Measurements from ENCODE around the gene CCDC197. TPM values are rescaled to one million over a fixed set of nuclear protein-coding genes. Genes with fewer than 3 reads are reported as not detected.

Gene CCDC197
- total RNA-seq, 1 experiment from 2014 or later, result not detected

GRCh38 chr14:93977171-93977570, 19.9 kb upstream of the CCDC197 start:
- no peak for DNase-seq (ENCODE audit: low read depth)

- no peak for DNase-seq (ENCODE audit: low read depth)
These were observed 19.1 kb upstream of the CCDC197 start for GRCh38 chr14:93977790-93978581.

GRCh38 chr14:93978735-93979134, 18.4 kb upstream of the CCDC197 start:
- no peak for DNase-seq (ENCODE audit: low read depth)

GRCh38 chr14:93980456-93981201, 16.5 kb upstream of the CCDC197 start:
- DNase-seq (ENCODE audit: low read depth), result no peak

- no peak for DNase-seq (ENCODE audit: low read depth)
These were observed 15.5 kb upstream of the CCDC197 start for GRCh38 chr14:93981316-93982229.

GRCh38 chr14:93982230-93983007, 14.7 kb upstream of the CCDC197 start:
- no peak for DNase-seq (ENCODE audit: low read depth)

GRCh38 chr14:93984070-93984469, 13.0 kb upstream of the CCDC197 start:
- DNase-seq (ENCODE audit: low read depth), result peak; percentile 32

- DNase-seq (ENCODE audit: low read depth), result peak; percentile 69
These were observed 12.1 kb upstream of the CCDC197 start for GRCh38 chr14:93984987-93985410.

GRCh38 chr14:93986955-93987354, 10.1 kb upstream of the CCDC197 start:
- no peak for DNase-seq (ENCODE audit: low read depth)

- no peak for DNase-seq (ENCODE audit: low read depth)
These were observed 9.7 kb upstream of the CCDC197 start for GRCh38 chr14:93987376-93987775.

GRCh38 chr14:93987815-93988476, 9.2 kb upstream of the CCDC197 start:
- no peak for DNase-seq (ENCODE audit: low read depth)

GRCh38 chr14:93989939-93990338, 7.2 kb upstream of the CCDC197 start:
- no peak for DNase-seq (ENCODE audit: low read depth)

GRCh38 chr14:93991212-93991611, 5.9 kb upstream of the CCDC197 start:
- DNase-seq (ENCODE audit: low read depth), result no peak

GRCh38 chr14:93991649-93992048, 5.5 kb upstream of the CCDC197 start:
- DNase-seq (ENCODE audit: low read depth), result no peak

- no peak for DNase-seq (ENCODE audit: low read depth)
These were observed 3.7 kb upstream of the CCDC197 start for GRCh38 chr14:93993382-93993781.

GRCh38 chr14:93994919-93995682, 2.0 kb upstream of the CCDC197 start:
- peak; percentile 89 for DNase-seq (ENCODE audit: low read depth)

GRCh38 chr14:93996130-93996695, 888 bp upstream of the CCDC197 start:
- no peak for DNase-seq (ENCODE audit: low read depth)

- no peak for DNase-seq (ENCODE audit: low read depth)
These were observed 1.1 kb downstream of the CCDC197 start for GRCh38 chr14:93997916-93998870.
